Measurements from ENCODE around the gene ST8SIA1.

The ST8SIA1 gene

GRCh38 chr12:22254478-22254877, 80.0 kb downstream of the ST8SIA1 start:
- Histone ChIP-seq H3K4me3 (ENCODE audit: low read depth, low read length) (no peak overlapping the region), H3K4me1 (ENCODE audit: control insufficient read depth, insufficient read depth, low read length) (peaks cover 11% of the 10 kb centered on the region), H3K9me3 (ENCODE audit: control insufficient read depth, insufficient read depth, low read length) (no peaks in the 10 kb centered on the region), H3K9ac (ENCODE audit: low read depth, low read length) (no peak overlapping the region), H3K36me3 (ENCODE audit: control insufficient read depth, insufficient read depth, low read length) (no peaks in the 10 kb centered on the region), H3K27me3 (ENCODE audit: control insufficient read depth, insufficient read depth, low read length) (peaks cover 5% of the 10 kb centered on the region)

- peaks cover 5% of the 10 kb centered on the region for H3K27me3 ChIP-seq (ENCODE audit: control insufficient read depth, insufficient read depth, low read length)
- H3K4me1 ChIP-seq (ENCODE audit: control insufficient read depth, insufficient read depth, low read length): peaks cover 11% of the 10 kb centered on the region
- no peak overlapping the region for H3K4me3 ChIP-seq (ENCODE audit: low read depth, low read length)
- no peaks in the 10 kb centered on the region for H3K36me3 ChIP-seq (ENCODE audit: control insufficient read depth, insufficient read depth, low read length)
- no peaks in the 10 kb centered on the region for H3K9me3 ChIP-seq (ENCODE audit: control insufficient read depth, insufficient read depth, low read length)
- no peak overlapping the region for H3K9ac ChIP-seq (ENCODE audit: low read depth, low read length)
Observed at GRCh38 chr12:22252057-22252456, 82.5 kb downstream of the ST8SIA1 start.

- Histone ChIP-seq H3K27me3 (ENCODE audit: control insufficient read depth, insufficient read depth, low read length) (peaks cover 5% of the 10 kb centered on the region), H3K9me3 (ENCODE audit: control insufficient read depth, insufficient read depth, low read length) (no peaks in the 10 kb centered on the region), H3K4me3 (ENCODE audit: low read depth, low read length) (no peak overlapping the region), H3K9ac (ENCODE audit: low read depth, low read length) (no peak overlapping the region), H3K4me1 (ENCODE audit: control insufficient read depth, insufficient read depth, low read length) (peaks cover 10% of the 10 kb centered on the region), H3K36me3 (ENCODE audit: control insufficient read depth, insufficient read depth, low read length) (no peaks in the 10 kb centered on the region)
Observed at GRCh38 chr12:22250762-22251161, 83.7 kb downstream of the ST8SIA1 start.

- Histone ChIP-seq H3K27me3 (ENCODE audit: control insufficient read depth, insufficient read depth, low read length) (no peaks in the 10 kb centered on the region), H3K4me3 (ENCODE audit: low read depth, low read length) (no peak overlapping the region), H3K9me3 (ENCODE audit: control insufficient read depth, insufficient read depth, low read length) (no peaks in the 10 kb centered on the region), H3K4me1 (ENCODE audit: control insufficient read depth, insufficient read depth, low read length) (peaks cover 3% of the 10 kb centered on the region), H3K36me3 (ENCODE audit: control insufficient read depth, insufficient read depth, low read length) (no peaks in the 10 kb centered on the region), H3K9ac (ENCODE audit: low read depth, low read length) (no peak overlapping the region)
Observed at GRCh38 chr12:22248571-22249115, 85.9 kb downstream of the ST8SIA1 start.

GRCh38 chr12:22248121-22248520, 86.4 kb downstream of the ST8SIA1 start:
- Histone ChIP-seq H3K27me3 (ENCODE audit: control insufficient read depth, insufficient read depth, low read length) (no peaks in the 10 kb centered on the region), H3K9ac (ENCODE audit: low read depth, low read length) (no peak overlapping the region), H3K4me1 (ENCODE audit: control insufficient read depth, insufficient read depth, low read length) (peaks cover 3% of the 10 kb centered on the region), H3K4me3 (ENCODE audit: low read depth, low read length) (no peak overlapping the region), H3K9me3 (ENCODE audit: control insufficient read depth, insufficient read depth, low read length) (no peaks in the 10 kb centered on the region), H3K36me3 (ENCODE audit: control insufficient read depth, insufficient read depth, low read length) (no peaks in the 10 kb centered on the region)

- Histone ChIP-seq H3K36me3 (ENCODE audit: control insufficient read depth, insufficient read depth, low read length) (no peaks in the 10 kb centered on the region), H3K9ac (ENCODE audit: low read depth, low read length) (no peak overlapping the region), H3K4me3 (ENCODE audit: low read depth, low read length) (no peak overlapping the region), H3K27me3 (ENCODE audit: control insufficient read depth, insufficient read depth, low read length) (no peaks in the 10 kb centered on the region), H3K4me1 (ENCODE audit: control insufficient read depth, insufficient read depth, low read length) (peaks cover 3% of the 10 kb centered on the region), H3K9me3 (ENCODE audit: control insufficient read depth, insufficient read depth, low read length) (no peaks in the 10 kb centered on the region)
Observed at GRCh38 chr12:22246217-22246846, 88.2 kb downstream of the ST8SIA1 start.

GRCh38 chr12:22242726-22243125, 91.8 kb downstream of the ST8SIA1 start:
- H3K4me3 ChIP-seq (ENCODE audit: low read depth, low read length): no peak overlapping the region
- H3K27me3 ChIP-seq (ENCODE audit: control insufficient read depth, insufficient read depth, low read length): no peaks in the 10 kb centered on the region
- H3K9me3 ChIP-seq (ENCODE audit: control insufficient read depth, insufficient read depth, low read length): no peaks in the 10 kb centered on the region
- H3K36me3 ChIP-seq (ENCODE audit: control insufficient read depth, insufficient read depth, low read length): no peaks in the 10 kb centered on the region
- no peak overlapping the region for H3K9ac ChIP-seq (ENCODE audit: low read depth, low read length)
- H3K4me1 ChIP-seq (ENCODE audit: control insufficient read depth, insufficient read depth, low read length): peaks cover 3% of the 10 kb centered on the region

- no peaks in the 10 kb centered on the region for H3K9me3 ChIP-seq (ENCODE audit: control insufficient read depth, insufficient read depth, low read length)
- no peak overlapping the region for H3K9ac ChIP-seq (ENCODE audit: low read depth, low read length)
- no peaks in the 10 kb centered on the region for H3K4me1 ChIP-seq (ENCODE audit: control insufficient read depth, insufficient read depth, low read length)
- H3K36me3 ChIP-seq (ENCODE audit: control insufficient read depth, insufficient read depth, low read length): no peaks in the 10 kb centered on the region
- no peaks in the 10 kb centered on the region for H3K27me3 ChIP-seq (ENCODE audit: control insufficient read depth, insufficient read depth, low read length)
- no peak overlapping the region for H3K4me3 ChIP-seq (ENCODE audit: low read depth, low read length)
Observed at GRCh38 chr12:22238211-22238610, 96.3 kb downstream of the ST8SIA1 start.

- H3K36me3 ChIP-seq (ENCODE audit: control insufficient read depth, insufficient read depth, low read length): no peaks in the 10 kb centered on the region
- H3K4me1 ChIP-seq (ENCODE audit: control insufficient read depth, insufficient read depth, low read length): no peaks in the 10 kb centered on the region
- no peaks in the 10 kb centered on the region for H3K27me3 ChIP-seq (ENCODE audit: control insufficient read depth, insufficient read depth, low read length)
- no peak overlapping the region for H3K9ac ChIP-seq (ENCODE audit: low read depth, low read length)
- H3K9me3 ChIP-seq (ENCODE audit: control insufficient read depth, insufficient read depth, low read length): no peaks in the 10 kb centered on the region
- no peak overlapping the region for H3K4me3 ChIP-seq (ENCODE audit: low read depth, low read length)
Observed at GRCh38 chr12:22234561-22234960, 99.9 kb downstream of the ST8SIA1 start.

- Histone ChIP-seq H3K4me3 (ENCODE audit: low read depth, low read length) (no peak overlapping the region), H3K9me3 (ENCODE audit: control insufficient read depth, insufficient read depth, low read length) (no peaks in the 10 kb centered on the region), H3K4me1 (ENCODE audit: control insufficient read depth, insufficient read depth, low read length) (no peaks in the 10 kb centered on the region), H3K27me3 (ENCODE audit: control insufficient read depth, insufficient read depth, low read length) (no peaks in the 10 kb centered on the region), H3K36me3 (ENCODE audit: control insufficient read depth, insufficient read depth, low read length) (no peaks in the 10 kb centered on the region), H3K9ac (ENCODE audit: low read depth, low read length) (no peak overlapping the region)
Observed at GRCh38 chr12:22231836-22232235, 102.7 kb downstream of the ST8SIA1 start.

- Histone ChIP-seq H3K36me3 (ENCODE audit: control insufficient read depth, insufficient read depth, low read length) (no peaks in the 10 kb centered on the region), H3K4me3 (ENCODE audit: low read depth, low read length) (no peak overlapping the region), H3K9ac (ENCODE audit: low read depth, low read length) (no peak overlapping the region), H3K4me1 (ENCODE audit: control insufficient read depth, insufficient read depth, low read length) (no peaks in the 10 kb centered on the region), H3K9me3 (ENCODE audit: control insufficient read depth, insufficient read depth, low read length) (no peaks in the 10 kb centered on the region), H3K27me3 (ENCODE audit: control insufficient read depth, insufficient read depth, low read length) (no peaks in the 10 kb centered on the region)
Observed at GRCh38 chr12:22231078-22231477, 103.4 kb downstream of the ST8SIA1 start.

- Histone ChIP-seq H3K4me3 (ENCODE audit: low read depth, low read length) (no peak overlapping the region), H3K9ac (ENCODE audit: low read depth, low read length) (no peak overlapping the region)
Observed at GRCh38 chr12:22230280-22230794, 104.2 kb downstream of the ST8SIA1 start.

More at GRCh38 chr12:22230280-22230794, 104.2 kb downstream of the ST8SIA1 start:
- Histone ChIP-seq H3K27me3 (ENCODE audit: control insufficient read depth, insufficient read depth, low read length) (no peaks in the 10 kb centered on the region), H3K4me1 (ENCODE audit: control insufficient read depth, insufficient read depth, low read length) (peaks cover 3% of the 10 kb centered on the region), H3K36me3 (ENCODE audit: control insufficient read depth, insufficient read depth, low read length) (no peaks in the 10 kb centered on the region), H3K9me3 (ENCODE audit: control insufficient read depth, insufficient read depth, low read length) (no peaks in the 10 kb centered on the region)

All from iPS-15b (cell line).